ENCODE data around the gene MALT1. TPM values are rescaled to one million over a fixed set of nuclear protein-coding genes. Genes with fewer than 3 reads are reported as not detected.
"Not testable (repeated sequence)": the region's sequence is repeated elsewhere in the genome, so short reads cannot be mapped to it uniquely, and the experiment has no call there.

MALT1 gene
- total RNA-seq, 3 donors from 2014 or later (not counting 1 experiment from before 2014, with no cell fraction given): 49.8 to 55.8 (median 54.5) TPM

DNA sequence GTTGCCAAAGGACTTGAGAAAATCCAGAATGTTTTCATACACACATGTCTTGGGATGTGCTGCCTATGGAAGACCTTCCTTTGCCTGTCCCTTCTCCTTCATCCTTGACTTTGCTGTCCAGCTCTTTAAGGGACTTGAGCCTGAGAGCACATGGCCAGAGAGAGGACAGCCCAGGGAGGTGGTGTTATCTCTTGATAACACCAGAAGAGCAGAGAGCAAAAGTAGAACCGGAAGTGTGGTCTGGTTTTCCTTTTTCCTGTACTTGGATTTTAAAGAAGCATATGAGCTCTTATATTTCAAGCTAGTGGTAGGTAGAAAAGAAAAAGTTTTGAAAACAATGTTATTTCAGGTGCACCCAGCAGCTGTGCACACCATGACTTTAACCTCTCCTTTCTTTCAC, 99.3 kb downstream of the MALT1 start:
- 0% methylated on average over 1 of the region's 1 CpG for WGBS (ENCODE audit: insufficient coverage)
- DNase-seq (no peak), ATAC-seq (no peak)
- Mint-ChIP-seq H3K27me3 (ENCODE audit: low read depth in 2 of 2) (peaks cover 22 to 32% of the 10 kb centered on the region in 2 donors), H3K36me3 (no peaks in the 10 kb centered on the region), H3K4me3 (no peak overlapping the region), H3K27ac (no peak overlapping the region), H3K4me1 (peaks cover 0 to 5% of the 10 kb centered on the region in 2 donors), H3K9me3 (no peaks in the 10 kb centered on the region)
- H3K27ac ChIP-seq (ENCODE audit: low read length): no peak overlapping the region
- no peaks in the 10 kb centered on the region for H3K36me3 ChIP-seq (ENCODE audit: control insufficient read depth, insufficient read depth, low read length)
- no peaks in the 10 kb centered on the region for H3K9me3 ChIP-seq (ENCODE audit: control insufficient read depth, insufficient read depth, low read length)
- no peak overlapping the region for H3K4me3 ChIP-seq (ENCODE audit: low read length)
- peaks cover 7% of the 10 kb centered on the region for H3K4me1 ChIP-seq (ENCODE audit: control insufficient read depth, insufficient read depth, low read length)
- intact Hi-C loops (cut with micrococcal nuclease): no loop called here
- no peak for TF ChIP-seq CTCF (IDR thresholded peaks at IDR 0.05)
- peaks cover 2% of the 10 kb centered on the region for H3K27me3 ChIP-seq (ENCODE audit: control insufficient read depth, insufficient read depth, low read length)

DNA sequence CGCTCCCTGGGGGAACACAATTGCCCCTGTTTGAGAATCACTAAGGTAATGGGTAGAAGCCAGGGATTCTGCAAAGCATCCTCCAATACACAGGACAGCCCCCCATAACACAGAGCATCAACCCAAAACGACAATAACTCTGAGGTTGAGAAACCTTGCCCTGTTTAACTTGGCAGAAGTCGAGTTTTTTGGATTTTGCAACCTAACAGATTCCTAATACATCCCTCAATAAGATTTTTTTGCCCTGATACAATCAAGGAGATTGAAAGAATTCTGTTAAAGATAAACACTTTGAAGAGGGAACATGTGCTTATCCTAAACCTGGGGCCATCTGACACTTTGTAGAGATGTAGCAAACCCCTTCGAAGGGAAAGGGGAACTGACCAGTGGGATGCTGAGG, 100.9 kb downstream of the MALT1 start:
- H3K4me1 Mint-ChIP-seq: peaks cover 0 to 5% of the 10 kb centered on the region in 2 donors
- H3K27ac Mint-ChIP-seq: no peak overlapping the region
- no peaks in the 10 kb centered on the region for H3K9me3 Mint-ChIP-seq
- ATAC-seq (no peak), DNase-seq (no peak)
- peaks cover 7 to 20% of the 10 kb centered on the region in 2 donors for H3K27me3 Mint-ChIP-seq (ENCODE audit: low read depth in 2 of 2)
- H3K4me1 ChIP-seq (ENCODE audit: control insufficient read depth, insufficient read depth, low read length): peaks cover 7% of the 10 kb centered on the region
- no peaks in the 10 kb centered on the region for H3K9me3 ChIP-seq (ENCODE audit: control insufficient read depth, insufficient read depth, low read length)
- no peak overlapping the region for H3K4me3 Mint-ChIP-seq
- H3K27ac ChIP-seq (ENCODE audit: low read length): no peak overlapping the region
- no peaks in the 10 kb centered on the region for H3K36me3 ChIP-seq (ENCODE audit: control insufficient read depth, insufficient read depth, low read length)
- H3K4me3 ChIP-seq (ENCODE audit: low read length): no peak overlapping the region
- peaks cover 2% of the 10 kb centered on the region for H3K27me3 ChIP-seq (ENCODE audit: control insufficient read depth, insufficient read depth, low read length)
- intact Hi-C loops (cut with micrococcal nuclease): no loop called here
- WGBS (ENCODE audit: insufficient coverage): 68% methylated on average over 4 of the region's 4 CpGs
- no peaks in the 10 kb centered on the region for H3K36me3 Mint-ChIP-seq
- no peak for TF ChIP-seq CTCF (IDR thresholded peaks at IDR 0.05)

GRCh38 chr18:58776084-58776483, 104.8 kb downstream of the MALT1 start:
- intact Hi-C loops (cut with micrococcal nuclease): no loop called here
- Histone ChIP-seq H3K9me3 (ENCODE audit: control insufficient read depth, insufficient read depth, low read length) (no peaks in the 10 kb centered on the region), H3K4me1 (ENCODE audit: control insufficient read depth, insufficient read depth, low read length) (no peaks in the 10 kb centered on the region), H3K4me3 (ENCODE audit: low read length) (no peak overlapping the region), H3K27ac (ENCODE audit: low read length) (no peak overlapping the region), H3K27me3 (ENCODE audit: control insufficient read depth, insufficient read depth, low read length) (no peaks in the 10 kb centered on the region), H3K36me3 (ENCODE audit: control insufficient read depth, insufficient read depth, low read length) (no peaks in the 10 kb centered on the region)
- DNase-seq (no peak), ATAC-seq (no peak)
- WGBS (ENCODE audit: insufficient coverage): 94% methylated on average over 3 of the region's 3 CpGs
- Mint-ChIP-seq H3K36me3 (no peaks in the 10 kb centered on the region), H3K27me3 (ENCODE audit: low read depth in 2 of 2) (peaks cover 0 to 4% of the 10 kb centered on the region in 2 donors), H3K9me3 (no peaks in the 10 kb centered on the region), H3K27ac (no peak overlapping the region), H3K4me1 (no peaks in the 10 kb centered on the region), H3K4me3 (no peak overlapping the region)
- no peak for TF ChIP-seq CTCF (IDR thresholded peaks at IDR 0.05)

- H3K36me3 Mint-ChIP-seq; H3K4me1 ChIP-seq (ENCODE audit: control insufficient read depth, insufficient read depth, low read length); H3K4me3 Mint-ChIP-seq; H3K9me3 Mint-ChIP-seq; H3K4me1 Mint-ChIP-seq; H3K27ac ChIP-seq (ENCODE audit: low read length); H3K36me3 ChIP-seq (ENCODE audit: control insufficient read depth, insufficient read depth, low read length); H3K9me3 ChIP-seq (ENCODE audit: control insufficient read depth, insufficient read depth, low read length); DNase-seq; H3K27ac Mint-ChIP-seq; H3K27me3 ChIP-seq (ENCODE audit: control insufficient read depth, insufficient read depth, low read length); intact Hi-C loops (cut with micrococcal nuclease); H3K27me3 Mint-ChIP-seq (ENCODE audit: low read depth in 2 of 2); ATAC-seq; H3K4me3 ChIP-seq (ENCODE audit: low read length): not testable (repeated sequence)
- WGBS (ENCODE audit: insufficient coverage): 96% methylated on average over 4 of the region's 4 CpGs
Observed at GRCh38 chr18:58776541-58776940, 105.3 kb downstream of the MALT1 start.

Measured in natural killer cell (primary cell).